Measurements from ENCODE around the gene CALCA. TPM values are rescaled to one million over a fixed set of nuclear protein-coding genes. Genes with fewer than 3 reads are reported as not detected.
"Not testable (repeated sequence)": the region's sequence is repeated elsewhere in the genome, so short reads cannot be mapped to it uniquely, and the experiment has no call there.

Gene CALCA
- total and polyA plus RNA-seq, 2 of the 4 experiments (the other 2 are of a cell fraction): not detected

DNA sequence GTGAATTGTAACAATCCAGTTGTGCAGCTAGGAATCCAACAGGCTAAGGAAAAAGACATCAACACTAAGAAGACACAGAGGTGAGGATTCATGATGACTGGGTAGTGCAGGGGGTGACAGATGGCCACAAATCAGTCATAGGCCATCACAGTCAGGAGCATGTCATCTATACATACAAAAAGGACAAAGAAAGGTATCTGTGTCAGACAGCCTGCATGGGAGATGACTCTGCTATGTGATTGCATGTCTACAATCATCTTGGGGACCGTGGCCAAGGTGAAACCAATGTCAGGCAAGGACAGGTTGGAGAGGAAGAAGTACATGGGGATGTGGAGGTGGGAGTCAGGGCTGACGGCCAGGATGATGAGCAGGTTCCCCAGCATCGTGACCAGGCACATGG lies 16.0 kb upstream of the CALCA start:
- DNase-seq; H3K23ac ChIP-seq (ENCODE audit: low read depth, low read length); H3K27me3 ChIP-seq (ENCODE audit: control insufficient read depth, insufficient read depth, low read length); intact Hi-C loops (cut with micrococcal nuclease); H3K27ac ChIP-seq (ENCODE audit: insufficient read depth, low read length); H4K8ac ChIP-seq (ENCODE audit: low read depth in 2 of 2, low read length in 2 of 2); H2BK120ac ChIP-seq (ENCODE audit: low read depth, low read length); H4K20me1 ChIP-seq (ENCODE audit: insufficient read depth, low read length); H3K36me3 ChIP-seq (ENCODE audit: control insufficient read depth, insufficient read depth, low read length); H3K4me2 ChIP-seq (ENCODE audit: low read depth, low read length); dilution Hi-C loops (cut with HindIII; ENCODE audit: low sequenced_read_pairs, unreplicated experiment); H3K9ac ChIP-seq (ENCODE audit: low read depth, low read length); H4K91ac ChIP-seq (ENCODE audit: insufficient read depth, low read depth, low read length); H3K4ac ChIP-seq (ENCODE audit: low read depth, low read length); H3K9me3 ChIP-seq (ENCODE audit: control insufficient read depth, insufficient read depth, low read length); H3K4me3 ChIP-seq (ENCODE audit: insufficient read depth, low read depth, low read length); H2BK20ac ChIP-seq (ENCODE audit: low read depth, low read length); H2BK15ac ChIP-seq (ENCODE audit: low read depth, low read length); H2AK9ac ChIP-seq (replicated peaks; ENCODE audit: low read depth, low read length, poor library complexity); H3K4me1 ChIP-seq (ENCODE audit: control insufficient read depth, insufficient read depth, low read length); CTCF ChIA-PET; H3K9me1 ChIP-seq (ENCODE audit: insufficient read depth, low read length); H2BK5ac ChIP-seq (ENCODE audit: low read depth, low read length, poor library complexity, severe bottlenecking); H3K14ac ChIP-seq (replicated peaks; ENCODE audit: low read depth, low read length); ATAC-seq (ENCODE audit: low read depth); H3K56ac ChIP-seq (ENCODE audit: extremely low read depth, insufficient read depth, low read length); H3K79me1 ChIP-seq (ENCODE audit: low read depth in 1 of 2, low read length in 2 of 2); in situ Hi-C loops (cut with MboI; ENCODE audit: low sequenced_read_pairs); H2AFZ ChIP-seq (replicated peaks; ENCODE audit: low read length, poor library complexity); BruUV-seq (replicated peaks); H4K5ac ChIP-seq (ENCODE audit: low read depth, low read length); H3K18ac ChIP-seq (ENCODE audit: low read depth, low read length); H2AK5ac ChIP-seq (ENCODE audit: low read depth, low read length); POLR2A ChIA-PET (ENCODE audit: unreplicated experiment): not testable (repeated sequence)
- no CpG with 5 or more reads among the region's 3 CpGs for WGBS, 2 experiments (ENCODE audit: extremely low coverage in 2 of 2, insufficient read length in 1 of 2)
